NCI-H1694 treated with DMSO at 0.1 percent for 48 hours (cell line): ENCODE results near the gene MTERF2.

ENCODE experiments used
- DNase-seq: peaks from one replicate; lab custom pipeline; 2025; lab: John Stamatoyannopoulos, UW

The MTERF2 gene

DNA sequence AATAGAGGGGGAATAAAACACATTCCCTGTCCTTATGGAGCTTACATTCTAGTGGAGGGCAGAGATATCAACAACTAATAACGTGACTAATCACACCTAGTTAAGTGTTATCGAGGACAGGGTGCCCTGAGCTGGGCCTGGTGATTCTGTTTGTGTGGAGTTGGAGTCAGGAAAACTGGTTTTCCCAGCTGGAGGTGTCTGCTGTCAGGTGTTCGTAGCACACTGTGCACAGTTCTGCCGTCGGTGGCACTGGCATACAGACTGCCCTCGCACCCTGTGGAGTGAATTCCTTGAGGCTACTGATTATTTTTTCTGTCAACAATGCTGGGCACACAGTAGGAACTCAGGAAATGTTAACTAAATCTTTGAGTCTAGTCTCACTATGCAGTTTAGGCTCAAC is 900 bp upstream of the MTERF2 start:
- DNase-seq = no peak

DNA sequence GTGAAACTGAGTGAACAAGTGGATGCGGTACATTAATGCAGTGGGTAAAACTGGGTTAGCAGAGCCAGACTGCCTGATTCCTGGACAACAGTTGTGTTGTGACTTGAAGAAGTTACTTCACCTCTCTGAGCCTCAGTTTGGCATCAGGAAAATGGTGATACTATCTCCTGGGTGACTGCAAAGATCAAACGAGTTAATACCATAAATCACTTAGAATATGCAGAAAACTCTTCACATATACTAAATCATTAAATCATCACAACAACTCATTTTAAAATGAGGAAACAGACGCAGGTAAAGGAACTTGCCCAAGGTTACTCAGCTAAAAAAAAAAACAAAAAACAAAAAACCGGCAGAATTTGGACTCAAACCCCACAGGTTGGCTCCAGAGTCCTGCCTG is 811 bp downstream of the MTERF2 start:
- DNase-seq = no peak

DNA sequence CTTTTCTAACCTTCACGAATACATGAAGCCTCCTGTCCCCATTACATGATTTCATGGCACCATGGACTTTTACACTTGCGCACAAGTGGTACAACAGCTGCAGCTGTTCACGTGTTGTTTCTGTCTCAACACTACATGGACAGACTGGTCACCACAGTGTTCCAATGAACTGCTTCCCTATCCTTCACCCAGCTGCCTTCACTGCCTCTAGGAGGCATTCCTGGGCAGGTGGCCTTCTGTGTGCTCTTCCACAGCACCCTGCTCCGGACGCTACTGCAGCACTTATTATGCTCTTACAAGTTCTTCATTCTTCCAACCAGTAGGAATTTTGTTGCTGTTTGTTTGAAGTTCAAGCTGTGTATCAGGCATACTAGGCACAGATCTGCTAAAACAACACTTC is 1.5 kb downstream of the MTERF2 start:
- DNase-seq = no peak

DNA sequence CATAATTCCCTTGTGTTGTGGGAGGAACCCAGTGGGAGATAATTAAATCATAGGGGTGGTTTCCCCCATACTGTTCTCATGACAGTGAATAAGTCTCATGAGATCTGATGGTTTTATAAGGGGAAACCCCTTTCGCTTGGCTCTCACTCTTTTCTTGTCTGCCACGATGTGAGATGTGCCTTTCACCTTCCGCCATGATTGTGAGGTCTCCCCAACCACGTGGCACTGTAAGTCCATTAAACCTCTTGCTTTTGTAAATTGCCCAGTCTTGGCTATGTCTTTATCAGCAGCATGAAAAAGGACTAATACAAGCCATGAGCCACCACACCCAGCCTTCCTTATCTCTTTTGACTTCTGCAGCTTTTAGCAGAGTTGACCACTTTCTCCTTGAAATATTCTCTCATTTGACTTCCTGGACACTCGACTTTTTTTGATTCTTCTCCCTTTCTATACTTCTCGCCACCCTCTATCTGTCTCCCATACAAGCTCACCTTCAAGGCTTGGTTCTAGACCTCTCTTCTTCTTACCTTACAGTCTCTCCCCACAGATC is 2.3 kb downstream of the MTERF2 start:
- no peak for DNase-seq

DNA sequence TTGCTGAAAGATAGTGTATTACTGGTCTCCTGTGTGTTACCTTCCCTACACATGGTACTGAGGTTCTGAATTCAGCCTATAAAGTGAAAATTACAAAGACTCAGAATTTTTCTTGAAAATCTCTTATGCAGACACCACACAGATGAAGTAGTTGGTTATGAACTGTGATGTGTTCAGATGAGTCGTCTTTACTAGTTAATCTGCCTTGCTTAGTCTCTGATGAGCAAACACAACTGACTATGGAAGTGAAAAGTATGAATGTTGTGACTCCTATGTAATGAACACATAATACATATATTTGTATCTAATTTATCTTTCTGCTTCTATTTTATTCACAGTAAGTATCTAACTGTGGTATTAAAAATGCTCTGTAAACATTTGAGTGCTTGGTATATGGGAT is 4.7 kb downstream of the MTERF2 start:
- DNase-seq = no peak

DNA sequence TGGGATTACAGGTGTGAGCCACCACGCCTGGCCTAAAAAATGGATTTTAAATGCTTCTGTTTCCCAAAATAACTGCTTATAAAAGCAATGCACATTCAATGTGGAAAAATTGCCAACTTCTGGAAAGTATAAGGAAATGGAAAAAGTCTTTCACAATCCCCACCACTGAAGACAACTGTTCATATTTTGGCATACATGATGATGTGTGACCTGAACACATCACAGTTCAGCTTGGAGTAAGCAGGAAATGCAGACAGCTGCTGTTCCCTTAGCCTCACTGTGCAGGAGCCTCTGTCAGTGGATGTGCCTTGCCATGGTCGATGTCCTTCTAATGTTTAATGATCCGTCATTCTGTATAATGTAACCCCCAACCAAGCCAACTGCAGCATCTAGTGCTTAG is 5.2 kb downstream of the MTERF2 start:
- no peak for DNase-seq

DNA sequence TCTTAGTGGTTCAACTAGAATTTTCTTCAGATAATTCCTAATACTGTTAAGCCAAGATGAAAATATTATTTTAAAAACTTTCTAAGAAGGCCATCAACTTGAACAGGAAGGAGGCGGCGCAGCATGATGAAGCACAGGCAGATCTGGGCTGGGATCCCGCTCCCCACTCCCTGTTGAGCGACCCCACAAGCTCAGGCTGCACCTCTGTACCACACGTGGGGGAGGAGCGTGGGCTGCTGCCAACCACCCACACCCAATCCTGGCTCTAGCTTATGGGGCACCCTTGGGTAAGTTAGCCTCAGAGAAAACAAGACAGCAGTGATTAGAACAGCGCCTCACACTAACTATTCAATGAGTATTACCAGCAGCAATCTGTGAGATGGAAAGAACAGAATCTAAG is 6.0 kb downstream of the MTERF2 start:
- no peak for DNase-seq

DNA sequence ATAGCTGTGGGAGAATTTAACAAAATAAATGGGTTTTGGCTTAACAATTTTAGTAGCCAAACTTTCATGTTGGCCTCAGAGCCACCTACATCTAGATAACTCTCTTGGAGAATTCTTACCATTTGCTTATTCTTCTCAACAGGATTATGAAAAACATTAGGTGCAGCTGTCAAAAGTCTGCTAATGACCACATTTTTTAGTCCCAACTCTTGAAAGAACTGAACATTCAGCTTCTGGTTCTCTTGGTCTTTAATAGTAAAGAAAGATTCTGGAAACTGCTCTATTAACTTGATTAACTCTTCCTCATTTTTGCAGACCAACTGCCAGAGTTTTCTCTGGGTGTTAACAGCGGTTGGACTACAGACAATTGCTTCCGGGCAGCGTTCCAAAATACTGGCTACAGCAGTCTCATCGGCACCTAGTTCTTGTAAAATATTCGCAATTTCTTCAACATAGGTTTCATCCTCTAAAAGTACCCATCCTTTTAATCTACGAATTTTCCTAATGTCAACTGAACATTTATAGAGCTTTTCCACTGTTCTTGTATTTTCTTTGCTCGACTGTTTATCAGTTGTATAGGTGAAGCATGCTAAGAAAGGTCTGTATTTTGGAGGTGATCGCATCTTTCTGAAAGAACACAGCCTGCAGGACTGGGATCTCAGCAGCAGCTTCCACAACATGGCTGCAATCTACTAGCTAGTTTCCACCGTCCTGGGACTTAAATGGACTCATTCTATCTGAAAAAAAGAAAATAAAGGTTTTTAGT is 8.7 kb downstream of the MTERF2 start:
- peak; percentile 46 for DNase-seq

DNA sequence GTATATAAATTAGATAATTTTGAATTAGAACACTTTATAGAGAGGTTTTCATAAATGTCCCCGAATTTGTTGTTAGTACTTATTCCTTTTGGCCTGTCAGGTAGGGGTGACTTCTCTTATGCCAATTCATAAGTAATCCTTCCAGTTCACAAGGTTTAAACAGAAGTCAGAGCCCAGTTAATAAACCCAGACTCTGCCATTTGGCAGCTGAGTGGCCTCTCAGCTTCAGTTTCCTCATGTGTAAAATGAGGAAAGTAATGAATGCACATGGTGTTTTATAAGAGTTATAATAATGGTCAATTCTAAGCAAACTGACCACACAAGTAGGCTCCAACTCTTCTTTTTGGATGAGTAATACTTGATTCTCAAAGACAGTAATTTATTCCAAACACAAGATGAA is 10.3 kb downstream of the MTERF2 start:
- no peak for DNase-seq

DNA sequence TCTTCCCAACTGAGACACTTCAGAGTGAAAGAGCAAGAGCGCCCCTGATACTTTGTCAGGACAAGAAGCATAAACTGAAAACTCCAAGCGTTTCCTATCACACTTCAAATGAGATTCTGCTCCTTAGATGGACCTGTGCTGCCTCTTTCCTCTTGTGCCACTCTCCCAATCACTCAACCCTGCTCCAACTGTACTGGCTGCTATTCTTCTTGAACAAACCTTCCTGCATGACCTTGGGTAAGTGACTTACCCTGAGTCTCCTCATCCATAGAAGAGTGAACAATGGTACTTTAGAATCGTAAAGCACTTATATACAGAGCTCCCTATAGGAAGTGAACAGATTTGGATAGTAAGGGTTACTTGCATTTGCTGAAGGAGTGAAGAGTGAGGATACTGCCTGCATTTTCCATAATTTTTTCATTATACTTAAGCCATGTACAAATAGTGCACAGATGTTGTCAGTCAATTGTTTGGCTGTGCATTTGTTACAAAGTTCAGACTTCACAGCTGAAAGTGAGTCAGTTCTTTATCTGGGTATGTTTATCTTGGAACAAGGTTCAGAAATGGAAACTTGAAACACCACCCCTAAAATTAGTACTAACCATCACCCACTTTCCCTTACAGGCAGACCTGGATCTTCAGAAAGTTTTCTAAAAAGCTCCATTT is 10.8 kb downstream of the MTERF2 start:
- DNase-seq = no peak

DNA sequence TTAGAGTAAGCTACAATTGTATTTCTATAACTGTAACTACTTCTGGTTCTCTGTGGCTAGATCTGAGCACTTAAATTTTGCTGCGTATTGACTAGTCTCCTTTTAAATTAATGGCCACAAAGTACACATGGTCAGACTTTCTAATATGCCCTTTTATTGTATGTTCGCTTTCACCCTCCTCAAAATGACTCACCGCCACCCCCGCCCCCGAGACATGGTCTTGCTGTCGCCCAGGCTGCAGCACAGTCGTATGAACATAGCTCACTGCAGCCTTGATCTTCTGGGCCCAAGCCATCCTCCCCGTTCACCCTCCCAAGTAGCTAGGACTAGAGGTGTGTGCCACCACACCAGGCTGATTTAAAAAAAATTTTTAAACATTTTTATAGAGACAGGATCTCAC is 11.8 kb downstream of the MTERF2 start:
- no peak for DNase-seq

DNA sequence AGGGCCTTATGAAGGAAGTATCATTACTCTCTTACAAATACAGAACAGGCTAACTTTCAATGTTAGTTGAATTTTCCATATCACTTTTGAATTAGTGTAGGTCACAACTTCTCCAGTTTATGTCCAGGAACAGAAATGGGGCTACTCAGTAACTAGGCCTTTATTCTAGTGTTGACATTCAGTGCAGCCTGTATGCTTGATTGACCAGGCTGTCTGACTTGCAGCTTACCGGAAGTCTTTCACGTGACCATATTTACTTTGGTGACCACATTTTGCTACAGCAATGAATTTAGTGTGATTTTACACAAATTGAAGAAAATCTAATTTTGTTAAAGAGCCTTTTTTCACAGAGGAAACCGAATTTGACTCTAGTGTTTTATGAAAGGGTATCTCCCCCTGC is 12.4 kb downstream of the MTERF2 start:
- DNase-seq = no peak

DNA sequence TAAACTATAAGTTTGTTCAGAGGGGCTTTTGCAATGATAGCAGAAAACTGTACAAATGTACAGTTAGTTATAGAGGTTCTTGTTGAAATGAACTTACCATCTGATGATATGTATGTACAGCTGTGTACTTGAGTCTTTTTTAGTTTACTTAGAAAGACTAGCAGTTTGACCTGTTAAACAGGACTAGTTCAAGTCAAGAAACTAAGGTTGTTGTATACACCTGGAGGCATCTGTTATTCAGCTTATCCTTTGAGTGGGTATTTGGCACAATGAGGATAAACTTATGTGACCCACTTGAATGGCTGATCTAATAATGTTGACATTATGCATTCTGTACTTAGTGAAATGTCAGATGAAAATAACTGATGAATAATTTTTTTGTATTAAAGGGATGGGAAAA is 13.4 kb downstream of the MTERF2 start:
- no peak for DNase-seq

DNA sequence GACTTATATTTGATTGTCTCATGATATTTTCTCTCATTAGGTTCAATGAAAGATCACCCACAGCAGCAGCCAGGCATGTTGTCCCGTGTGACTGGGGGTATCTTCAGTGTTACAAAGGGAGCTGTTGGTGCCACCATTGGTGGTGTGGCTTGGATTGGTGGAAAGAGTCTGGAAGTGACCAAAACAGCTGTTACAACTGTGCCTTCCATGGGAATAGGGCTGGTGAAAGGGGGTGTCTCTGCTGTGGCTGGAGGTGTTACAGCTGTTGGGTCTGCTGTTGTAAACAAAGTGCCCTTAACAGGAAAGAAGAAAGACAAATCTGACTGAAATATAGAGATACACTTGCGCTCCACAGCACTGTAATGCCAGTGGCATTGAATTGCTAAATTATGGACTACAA is 15.9 kb downstream of the MTERF2 start:
- DNase-seq = no peak

DNA sequence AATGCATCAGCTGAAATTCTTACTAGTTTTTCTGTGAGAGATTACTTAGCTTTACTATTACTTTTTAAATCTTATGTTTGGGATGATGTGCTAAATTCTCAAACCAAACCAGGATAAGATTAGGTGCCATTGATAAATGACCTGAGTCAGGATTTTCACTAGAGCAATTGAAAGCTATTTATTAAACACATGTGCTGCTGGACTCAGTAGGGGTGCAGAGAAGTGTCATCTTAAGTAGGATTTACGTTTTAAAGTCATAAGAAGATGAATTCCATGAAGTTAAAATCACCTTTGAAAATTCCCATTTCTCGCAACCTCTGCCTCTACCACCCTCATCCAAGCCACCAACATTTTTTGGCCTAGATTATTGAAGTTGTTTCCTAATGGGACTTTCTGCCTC is 22.4 kb downstream of the MTERF2 start:
- no peak for DNase-seq

DNA sequence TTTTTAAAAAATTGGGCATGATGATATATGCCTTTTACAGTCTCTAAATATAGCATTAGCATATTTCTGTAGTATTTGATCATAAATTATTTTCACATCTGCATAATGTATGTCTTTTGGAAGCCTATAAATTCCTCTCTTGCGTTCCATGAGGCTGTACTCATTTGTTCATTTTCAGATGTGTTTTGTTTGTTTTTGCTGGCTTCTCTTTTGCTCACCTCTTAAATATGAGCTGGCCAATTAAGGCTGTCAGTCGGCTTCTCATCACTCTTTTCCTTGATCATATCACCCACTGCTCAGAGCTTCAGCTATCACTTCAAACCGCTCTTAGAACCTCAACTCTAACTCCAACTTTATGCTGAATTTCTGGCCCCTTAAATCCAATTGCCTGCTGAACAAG is 24.7 kb downstream of the MTERF2 start:
- DNase-seq = no peak

DNA sequence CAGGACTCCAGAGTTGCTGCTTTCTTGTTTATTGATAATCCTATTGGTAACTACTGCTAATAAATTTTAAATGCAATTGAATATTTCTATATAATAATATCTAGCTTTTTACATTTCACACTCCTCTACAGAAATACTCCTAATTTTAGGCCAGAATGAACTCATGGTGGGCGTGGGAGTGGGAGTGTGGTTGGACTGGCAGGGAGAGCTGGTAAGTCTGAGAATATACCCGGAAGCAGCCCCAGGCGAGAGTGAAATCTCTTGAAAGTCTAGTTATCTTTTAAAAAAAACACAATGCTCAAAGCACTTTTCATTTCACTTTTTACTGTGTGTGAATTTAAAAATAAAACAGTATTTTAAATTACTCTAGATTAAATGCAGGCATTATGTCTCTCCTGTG is 26.5 kb downstream of the MTERF2 start:
- DNase-seq = no peak

DNA sequence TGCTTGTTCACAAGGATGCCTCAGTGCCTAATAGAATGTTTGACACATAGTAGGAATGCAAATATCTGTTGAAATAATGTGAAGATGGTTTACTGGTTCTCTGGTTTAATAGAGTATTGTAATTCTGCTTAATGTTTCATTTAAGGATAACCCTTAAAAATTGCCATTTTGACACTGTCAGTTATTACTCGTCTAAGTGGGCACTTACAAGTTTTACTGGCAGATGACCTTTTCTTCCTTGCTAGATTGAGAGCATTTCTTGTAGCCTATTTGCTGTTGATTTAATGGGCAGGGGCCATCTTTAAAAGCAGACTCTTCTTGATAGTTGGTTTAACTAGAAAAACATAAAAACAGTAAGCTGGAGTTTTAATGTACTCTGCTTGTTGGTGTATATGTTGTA is 29.4 kb downstream of the MTERF2 start:
- no peak for DNase-seq

DNA sequence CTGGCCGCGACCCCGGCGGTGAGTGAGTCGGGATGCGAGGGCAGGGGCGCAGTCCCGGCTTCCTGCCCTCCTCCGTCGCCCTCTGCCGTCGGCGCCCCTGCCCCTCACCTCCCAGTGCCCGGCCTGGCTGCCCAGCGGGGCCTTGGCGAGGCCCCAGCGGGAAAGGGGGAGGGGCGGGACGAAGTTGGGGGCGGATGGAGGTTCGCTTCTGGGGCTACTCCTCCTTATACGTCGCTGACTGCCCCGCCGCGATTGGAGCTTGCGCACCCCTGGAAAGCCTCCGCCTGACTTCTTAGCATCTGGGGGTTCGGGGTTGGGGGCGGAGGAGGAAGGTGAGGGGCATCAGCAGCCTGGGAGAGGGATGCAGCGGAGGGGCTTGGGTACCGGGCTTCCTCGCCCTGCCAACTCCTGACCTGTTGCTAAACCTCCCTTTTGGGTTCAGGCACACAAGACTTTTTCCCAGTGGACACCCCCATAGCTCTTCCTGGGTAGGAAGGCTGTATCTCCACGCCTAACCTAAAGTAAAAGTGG is 30.8 kb downstream of the MTERF2 start:
- no peak for DNase-seq

DNA sequence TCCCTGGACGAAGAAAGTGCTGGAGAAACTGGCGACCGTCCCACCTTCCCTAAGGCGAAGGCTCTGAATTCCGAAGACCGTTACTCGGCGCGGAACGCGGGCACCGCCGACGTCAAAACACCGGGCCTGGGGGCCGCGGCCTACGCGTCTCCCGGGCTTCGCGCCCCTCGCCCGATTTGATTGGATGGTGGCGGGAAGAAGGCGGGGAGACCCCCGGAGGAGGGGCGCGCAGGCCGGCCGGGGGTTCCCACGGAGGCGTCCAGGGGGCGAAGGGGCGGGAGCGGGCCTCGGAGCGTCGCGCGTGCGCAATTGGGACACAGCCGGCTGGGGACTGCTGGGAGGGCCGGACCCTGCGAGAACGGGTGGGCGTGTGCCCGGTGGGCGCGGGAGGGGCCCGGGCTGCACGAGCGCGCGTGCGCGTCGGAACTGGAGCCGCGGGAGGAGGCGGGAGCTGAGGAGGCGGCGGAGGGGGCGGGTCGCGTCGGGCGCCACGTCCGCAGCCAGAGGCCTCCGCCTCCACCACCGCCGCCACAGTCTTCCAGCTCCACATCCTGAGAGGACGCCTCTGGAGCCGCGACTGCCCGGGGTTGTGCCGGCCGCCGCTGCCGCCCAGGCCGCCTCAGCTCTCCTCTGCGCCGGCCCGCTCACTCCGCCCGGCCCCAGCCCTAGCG is 31.4 kb downstream of the MTERF2 start, which contains the start of gene TMEM263:
Gene TMEM263, plus strand, starts transcription at position 531 of the 671 bp plus-strand sequence. CDS start 11,210 bp downstream, outside the sequence.
- DNase-seq = peak; percentile 70

DNA sequence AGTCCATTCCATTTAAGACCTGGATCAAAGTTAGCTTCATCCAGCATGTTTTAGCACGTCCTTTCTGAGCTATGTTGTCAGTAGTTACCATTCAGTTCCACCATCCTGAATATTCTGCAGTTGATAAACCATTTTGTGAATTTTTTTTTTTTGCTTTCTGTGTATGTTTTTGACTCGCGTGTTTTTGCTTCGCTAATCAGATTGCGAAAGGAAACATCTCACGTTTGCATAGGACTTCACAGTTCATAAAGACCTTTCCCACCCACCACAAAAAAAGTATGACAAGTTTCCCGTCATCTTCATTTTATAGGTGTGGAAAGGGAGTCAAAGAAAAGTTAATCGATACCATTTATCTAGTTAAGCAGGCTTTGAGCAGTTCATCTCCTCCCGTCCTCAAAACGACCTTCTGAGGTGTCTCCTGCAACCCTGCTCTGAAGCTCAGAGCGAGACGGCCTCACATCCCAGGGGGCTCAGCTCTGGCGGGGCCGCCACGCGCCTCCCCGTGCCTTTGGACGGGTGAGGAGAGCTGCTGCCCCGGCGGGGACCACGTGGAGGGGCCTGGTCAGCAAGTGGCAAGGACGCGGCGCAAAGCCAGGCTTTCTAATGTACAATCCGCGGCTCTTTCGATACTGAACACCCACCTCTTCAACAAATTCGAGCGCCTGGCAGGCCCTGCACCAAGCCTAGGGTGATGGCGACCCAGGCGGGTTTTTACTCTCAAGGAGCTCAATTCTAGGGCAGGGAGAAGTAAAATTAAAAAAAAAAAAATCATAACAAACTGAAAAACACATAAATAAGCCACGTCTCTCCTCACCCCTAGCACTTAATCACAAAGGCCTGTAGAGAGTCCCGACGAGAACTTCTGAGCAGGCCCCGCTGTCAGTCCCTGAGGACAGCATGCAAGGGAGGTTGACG is 32.2 kb downstream of the MTERF2 start:
- no peak for DNase-seq
